ENCODE data around the gene ZNF451.

The ZNF451 gene

GRCh38 chr6:57159127-57159526 is 69.1 kb downstream of the ZNF451 start:
- no peak for DNase-seq (ENCODE audit: low spot score)

- no peak for DNase-seq (ENCODE audit: low spot score)
These were observed 72.0 kb downstream of the ZNF451 start for GRCh38 chr6:57162028-57162427.

GRCh38 chr6:57162516-57162915 is 72.5 kb downstream of the ZNF451 start:
- DNase-seq (ENCODE audit: low spot score) = no peak

- no peak for DNase-seq (ENCODE audit: low spot score)
These were observed 74.0 kb downstream of the ZNF451 start for GRCh38 chr6:57163956-57164355.

- no peak for DNase-seq (ENCODE audit: low spot score)
These were observed 75.1 kb downstream of the ZNF451 start for GRCh38 chr6:57165080-57165479.

- DNase-seq (ENCODE audit: low spot score) = peak; percentile 92
These were observed 82.4 kb downstream of the ZNF451 start, which contains the start of gene BAG2 for GRCh38 chr6:57172136-57173055. BAG2 (plus strand) TSS chr6:57172326; CDS start chr6:57172698, 372 bp downstream.

- peak; percentile 30 for DNase-seq (ENCODE audit: low spot score)
These were observed 83.3 kb downstream of the ZNF451 start for GRCh38 chr6:57173056-57173885.

- peak; percentile 63 for DNase-seq (ENCODE audit: low spot score)
These were observed 84.0 kb downstream of the ZNF451 start for GRCh38 chr6:57173886-57174510.

- no peak for DNase-seq (ENCODE audit: low spot score)
These were observed 84.5 kb downstream of the ZNF451 start for GRCh38 chr6:57174511-57174907.

- peak; percentile 55 for DNase-seq (ENCODE audit: low spot score)
These were observed 87.7 kb downstream of the ZNF451 start for GRCh38 chr6:57177545-57178265.

GRCh38 chr6:57180596-57180995 is 90.6 kb downstream of the ZNF451 start:
- DNase-seq (ENCODE audit: low spot score) = no peak

- DNase-seq (ENCODE audit: low spot score) = no peak
These were observed 92.0 kb downstream of the ZNF451 start for GRCh38 chr6:57182017-57182432.

GRCh38 chr6:57183336-57183735 is 93.3 kb downstream of the ZNF451 start:
- no peak for DNase-seq (ENCODE audit: low spot score)

GRCh38 chr6:57190140-57190539 is 100.2 kb downstream of the ZNF451 start:
- DNase-seq (ENCODE audit: low spot score) = peak; percentile 33

GRCh38 chr6:57193177-57193576 is 103.2 kb downstream of the ZNF451 start:
- DNase-seq (ENCODE audit: low spot score) = no peak

GRCh38 chr6:57195457-57195856 is 105.5 kb downstream of the ZNF451 start:
- DNase-seq (ENCODE audit: low spot score) = no peak

GRCh38 chr6:57198926-57199636 is 109.1 kb downstream of the ZNF451 start:
- no peak for DNase-seq (ENCODE audit: low spot score)

GRCh38 chr6:57201718-57202117 is 111.7 kb downstream of the ZNF451 start:
- no peak for DNase-seq (ENCODE audit: low spot score)

- no peak for DNase-seq (ENCODE audit: low spot score)
These were observed 115.8 kb downstream of the ZNF451 start for GRCh38 chr6:57205550-57206328.

GRCh38 chr6:57207141-57207540 is 117.2 kb downstream of the ZNF451 start:
- DNase-seq (ENCODE audit: low spot score) = no peak
